Body of pancreas (tissue), 4 donors: ENCODE measurements around the gene APCDD1L. TPM values are rescaled to one million over a fixed set of nuclear protein-coding genes. Genes with fewer than 3 reads are reported as not detected.

ENCODE experiments used
- ATAC-seq: fragments of 150-250 bp; one replicate; pipeline ENCODE4 v1.9.1; 2016
- DNase-seq, 4 donors: peaks; one replicate each; pipeline ENCODE4 v3.0.0-alpha.2; 2019
- H3K27ac ChIP-seq, 4 donors: fragments of 200-600 bp; sonication (generic); 1 replicate in 3 of 4; 2 replicates in 1 of 4; pipeline versions ENCODE4 v1.5.1 to v1.6.1; 2016 to 2019; ENCODE audit warnings: mild to moderate bottlenecking in 1 of 4, mixed read lengths in 1 of 4, moderate library complexity in 1 of 4
- H3K27me3 ChIP-seq, 2 donors: fragments of 200-600 bp; sonication (generic); one replicate each; pipeline ENCODE4 v1.6.0; 2016; ENCODE audit warnings: mild to moderate bottlenecking in 1 of 2
- H3K36me3 ChIP-seq, 2 donors: fragments of 200-600 bp; sonication (generic); replicated peaks in 1 of 2; 2 replicates each; pipeline ENCODE4 v1.5.1; 2016; ENCODE audit warnings: low read depth in 2 of 2; ENCODE audit not compliant: insufficient read depth in 1 of 2
- H3K4me1 ChIP-seq: fragments of 200-600 bp; sonication (generic); one replicate; pipeline ENCODE4 v1.6.0; 2016
- H3K4me3 ChIP-seq, 2 donors: fragments of 200-600 bp; sonication (generic); 1 replicate in 1 of 2; 2 replicates in 1 of 2; pipeline ENCODE4 v1.5.1; 2016 to 2019
- H3K9me3 ChIP-seq, 3 donors: fragments of 200-600 bp; sonication (generic); 1 replicate in 2 of 3; 2 replicates in 1 of 3; pipeline ENCODE4 v1.5.1; 2016
- POLR2A ChIP-seq, 3 donors: fragments of 450-650 bp; IDR thresholded peaks; one replicate each; pipeline ENCODE4 v1.6.1; 2016; ENCODE audit warnings: antibody characterized with exemption in 3 of 3, mild to moderate bottlenecking in 2 of 3
- WGBS, 2 donors: methylation state at CpG; one replicate each; pipeline ENCODE4 v1.1.5; 2017; 5-methylcytosine and 5-hydroxymethylcytosine counted together
- intact Hi-C: fragments of 100-400 bp; cut with DNase I; formaldehyde crosslinking; loops from one replicate; pipeline ENCODE4 v1.15.1; 2023
- total RNA-seq, 2 donors: library from RNA; depleted of rRNA; stranded (reverse); fragments of >200 nt; gene quantifications; one replicate each; pipeline ENCODE4 v1.1.0, GENCODE V29; 2016
- TF ChIP-seq, protein P1 (sequence below), 7 experiments: fragments of 450-650 bp in 4 of 7; fragments of 200-600 bp in 3 of 7; sonication (generic) in 3 of 7; IDR thresholded peaks; one replicate each; pipeline ENCODE4 v1.5.1; 2016 to 2019; ENCODE audit warnings: antibody characterized with exemption in 7 of 7

Gene APCDD1L
- total RNA-seq, 2 donors from 2014 or later = 1.3 TPM; not detected in 1

DNA sequence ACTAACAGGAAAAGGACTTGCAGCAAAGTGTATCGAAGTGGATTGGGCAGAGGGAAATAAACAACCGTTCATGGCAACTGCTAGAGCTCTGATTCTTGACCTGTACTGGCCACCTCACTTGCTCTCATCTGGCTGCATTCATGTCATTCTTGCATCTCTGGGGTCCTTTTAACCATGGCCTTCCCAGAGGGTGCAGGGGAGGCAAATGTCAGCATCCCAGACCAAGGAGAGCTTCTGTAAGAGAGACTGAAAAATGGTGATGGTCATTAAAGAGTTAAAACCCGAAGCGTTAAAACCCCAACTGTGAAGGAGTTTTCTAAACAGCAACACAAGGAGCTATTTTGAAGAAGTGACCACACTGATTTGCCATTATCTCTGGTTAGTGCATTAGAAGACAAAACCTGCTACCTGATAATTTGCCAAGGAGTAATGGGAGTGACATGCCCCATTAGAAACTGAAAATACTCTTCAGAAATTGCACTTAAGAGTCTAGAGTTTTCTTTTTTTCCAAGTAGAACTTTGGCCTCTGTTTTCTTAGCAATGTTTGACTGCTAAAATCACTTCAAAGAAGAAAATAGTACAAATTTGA is 62.4 kb downstream of the APCDD1L start:
- Histone ChIP-seq H3K9me3 (no peaks in the 10 kb centered on the region), H3K27ac (no peak overlapping the region), H3K36me3 (peaks cover 0 to 3% of the 10 kb centered on the region in 2 donors), H3K4me3 (no peak overlapping the region), H3K4me1 (no peaks in the 10 kb centered on the region), H3K27me3 (no peaks in the 10 kb centered on the region)
- TF ChIP-seq, protein P1, sequence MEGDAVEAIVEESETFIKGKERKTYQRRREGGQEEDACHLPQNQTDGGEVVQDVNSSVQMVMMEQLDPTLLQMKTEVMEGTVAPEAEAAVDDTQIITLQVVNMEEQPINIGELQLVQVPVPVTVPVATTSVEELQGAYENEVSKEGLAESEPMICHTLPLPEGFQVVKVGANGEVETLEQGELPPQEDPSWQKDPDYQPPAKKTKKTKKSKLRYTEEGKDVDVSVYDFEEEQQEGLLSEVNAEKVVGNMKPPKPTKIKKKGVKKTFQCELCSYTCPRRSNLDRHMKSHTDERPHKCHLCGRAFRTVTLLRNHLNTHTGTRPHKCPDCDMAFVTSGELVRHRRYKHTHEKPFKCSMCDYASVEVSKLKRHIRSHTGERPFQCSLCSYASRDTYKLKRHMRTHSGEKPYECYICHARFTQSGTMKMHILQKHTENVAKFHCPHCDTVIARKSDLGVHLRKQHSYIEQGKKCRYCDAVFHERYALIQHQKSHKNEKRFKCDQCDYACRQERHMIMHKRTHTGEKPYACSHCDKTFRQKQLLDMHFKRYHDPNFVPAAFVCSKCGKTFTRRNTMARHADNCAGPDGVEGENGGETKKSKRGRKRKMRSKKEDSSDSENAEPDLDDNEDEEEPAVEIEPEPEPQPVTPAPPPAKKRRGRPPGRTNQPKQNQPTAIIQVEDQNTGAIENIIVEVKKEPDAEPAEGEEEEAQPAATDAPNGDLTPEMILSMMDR (IDR thresholded peaks at IDR 0.05) = no peak
- no peak for TF ChIP-seq POLR2A (IDR thresholded peaks at IDR 0.05)
- ATAC-seq (no peak), DNase-seq (no peak)
- 40 to 53% methylated on average over 4 of the region's 4 CpGs for WGBS, 2 donors
- intact Hi-C loops = no loop called here

GRCh38 chr20:58450254-58450653 is 64.9 kb downstream of the APCDD1L start:
- intact Hi-C loops = no loop called here
- Histone ChIP-seq H3K27me3 (no peaks in the 10 kb centered on the region), H3K27ac (no peak overlapping the region)

DNA sequence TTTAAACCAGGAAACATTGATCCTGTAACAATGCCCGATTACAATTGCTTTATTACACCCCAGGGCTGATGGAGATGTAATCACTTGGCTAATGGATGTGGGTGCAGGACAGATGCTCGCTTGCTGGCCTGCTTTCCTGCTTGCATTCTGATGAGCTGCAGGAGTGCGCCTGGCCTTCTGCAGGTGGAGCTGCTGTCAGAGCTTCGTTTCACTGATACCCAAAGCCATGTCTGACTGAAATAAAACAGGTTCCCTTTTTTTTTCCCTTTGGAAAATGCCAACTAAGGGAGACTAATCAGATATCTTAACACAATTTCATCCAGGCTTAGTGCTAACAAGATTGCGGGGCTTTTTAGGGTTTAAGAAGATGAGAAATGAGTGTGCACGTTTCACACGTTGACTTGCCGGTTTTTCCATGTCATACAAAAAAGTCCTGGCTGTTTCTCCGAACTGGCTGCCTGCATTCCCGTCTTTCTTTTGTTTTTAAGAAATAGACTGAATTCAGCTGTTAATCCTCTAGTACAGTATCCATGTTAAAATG is 65.4 kb downstream of the APCDD1L start:
- H3K4me1 ChIP-seq = no peaks in the 10 kb centered on the region
- H3K4me3 ChIP-seq = no peak overlapping the region
- no peaks in the 10 kb centered on the region for H3K27me3 ChIP-seq
- intact Hi-C loops = no loop called here
- WGBS, 2 donors = 75 to 80% methylated on average over 10 of the region's 10 CpGs
- TF ChIP-seq, protein P1 (IDR thresholded peaks at IDR 0.05) = no peak
- TF ChIP-seq POLR2A (IDR thresholded peaks at IDR 0.05) = no peak
- DNase-seq (no peak), ATAC-seq (no peak)
- H3K36me3 ChIP-seq = peaks cover 0 to 4% of the 10 kb centered on the region in 2 donors
- H3K9me3 ChIP-seq = no peaks in the 10 kb centered on the region
- no peak overlapping the region for H3K27ac ChIP-seq

More at GRCh38 chr20:58450254-58450653, 64.9 kb downstream of the APCDD1L start:
- Histone ChIP-seq H3K4me3 (no peak overlapping the region), H3K36me3 (peaks cover 0 to 3% of the 10 kb centered on the region in 2 donors), H3K9me3 (no peaks in the 10 kb centered on the region), H3K4me1 (no peaks in the 10 kb centered on the region)
- DNase-seq (no peak), ATAC-seq (no peak)
- no peak for TF ChIP-seq POLR2A (IDR thresholded peaks at IDR 0.05)
- TF ChIP-seq, protein P1 (IDR thresholded peaks at IDR 0.05) = no peak
- 79 to 88% methylated on average over 10 of the region's 10 CpGs for WGBS, 2 donors

DNA sequence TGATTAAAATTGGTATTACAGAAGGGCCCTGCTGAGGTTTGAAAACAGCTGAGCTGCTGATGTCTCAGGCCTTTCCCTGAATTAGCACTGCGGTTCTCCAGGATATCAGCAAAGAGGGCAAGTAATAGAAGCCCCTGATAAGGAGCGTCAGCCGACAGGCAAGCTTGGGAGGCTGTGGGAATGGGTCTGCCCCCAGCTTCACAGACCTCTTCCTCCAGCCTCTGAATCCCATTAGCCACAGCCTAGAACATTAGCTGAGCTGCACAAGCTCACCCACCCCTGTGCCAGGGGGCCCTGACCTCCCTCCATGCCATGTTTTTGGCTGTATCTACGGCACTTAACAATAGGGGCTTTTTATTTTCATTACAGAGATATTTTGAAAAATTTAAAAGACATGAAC is 66.2 kb downstream of the APCDD1L start:
- Histone ChIP-seq H3K27me3 (no peaks in the 10 kb centered on the region), H3K36me3 (peaks cover 0 to 6% of the 10 kb centered on the region in 2 donors), H3K4me1 (no peaks in the 10 kb centered on the region), H3K9me3 (no peaks in the 10 kb centered on the region), H3K4me3 (no peak overlapping the region), H3K27ac (no peak overlapping the region)
- WGBS, 2 donors = 84 to 88% methylated on average over 4 of the region's 4 CpGs
- TF ChIP-seq, protein P1 (IDR thresholded peaks at IDR 0.05) = no peak
- ATAC-seq = no peak
- intact Hi-C loops = no loop called here
- DNase-seq = no peak
